IPS-NIHi7 (cell line): ENCODE measurements around the gene PSMC4.
A peak's percentile ranks its signal among the peaks of the same experiment; 100 is the strongest.
"Not testable (repeated sequence)": the region's sequence is repeated elsewhere in the genome, so short reads cannot be mapped to it uniquely, and the experiment has no call there.

Experiments
- DNase-seq: peaks from one replicate; pipeline ENCODE4 v3.0.0; 2012; ENCODE audit warnings: mixed read lengths; ENCODE audit errors: extremely low spot score

Gene PSMC4

GRCh38 chr19:39946532-39946931 is 24.4 kb upstream of the PSMC4 start:
- DNase-seq, result no peak

- no peak for DNase-seq
Observed at GRCh38 chr19:39949026-39949747, 21.8 kb upstream of the PSMC4 start.

DNA sequence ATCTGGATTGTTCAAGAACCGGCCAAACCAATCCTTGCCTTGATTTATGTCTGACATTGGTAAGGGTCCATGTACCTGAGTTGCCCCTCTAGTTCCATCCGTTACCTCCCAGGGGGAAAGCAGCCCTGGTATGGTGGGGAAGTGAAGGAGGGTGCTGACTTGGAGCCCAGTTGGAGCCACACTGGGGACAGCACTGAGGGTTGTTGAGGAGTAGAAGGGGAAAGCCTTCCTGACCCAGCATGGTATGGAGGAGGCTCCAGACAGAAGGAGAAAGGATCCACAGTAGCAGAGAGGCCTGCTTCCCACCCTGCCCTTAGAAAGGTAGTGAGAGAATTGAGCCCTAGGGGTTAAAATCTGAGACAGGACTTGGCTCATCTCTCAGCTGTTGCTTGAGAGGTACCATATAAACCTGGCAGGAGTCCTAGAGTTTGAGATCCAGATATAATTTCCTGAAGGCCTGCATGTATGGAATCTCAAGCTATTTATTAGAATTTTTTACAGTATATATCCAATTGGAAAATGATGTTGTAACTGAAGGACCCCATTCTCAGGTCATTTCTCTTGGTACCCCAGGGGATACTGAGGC is 19.8 kb upstream of the PSMC4 start:
- DNase-seq, result no peak

DNA sequence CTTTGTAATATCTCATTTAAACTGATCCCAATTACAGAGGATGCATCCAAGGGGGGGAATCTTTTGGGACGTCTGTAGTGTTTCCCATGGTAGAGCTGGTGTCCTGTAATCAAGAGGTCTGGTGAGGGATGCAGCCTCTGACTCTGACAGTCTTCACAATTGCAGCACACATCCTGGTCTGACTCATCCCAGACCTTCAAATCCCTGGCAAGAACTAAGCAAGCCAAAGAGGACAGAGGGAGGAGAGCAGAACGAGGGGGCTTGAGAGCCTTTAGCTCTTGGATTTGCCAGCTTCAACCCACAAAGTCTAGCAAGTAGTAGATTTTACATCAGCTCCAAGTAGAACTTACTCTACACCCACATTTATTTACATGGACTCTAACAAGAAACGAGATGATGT is 19.3 kb upstream of the PSMC4 start:
- no peak for DNase-seq

- DNase-seq, result no peak
Observed at GRCh38 chr19:39953915-39954314, 17.1 kb upstream of the PSMC4 start.

GRCh38 chr19:39957886-39958285 is 13.1 kb upstream of the PSMC4 start:
- DNase-seq, result not testable (repeated sequence)

DNA sequence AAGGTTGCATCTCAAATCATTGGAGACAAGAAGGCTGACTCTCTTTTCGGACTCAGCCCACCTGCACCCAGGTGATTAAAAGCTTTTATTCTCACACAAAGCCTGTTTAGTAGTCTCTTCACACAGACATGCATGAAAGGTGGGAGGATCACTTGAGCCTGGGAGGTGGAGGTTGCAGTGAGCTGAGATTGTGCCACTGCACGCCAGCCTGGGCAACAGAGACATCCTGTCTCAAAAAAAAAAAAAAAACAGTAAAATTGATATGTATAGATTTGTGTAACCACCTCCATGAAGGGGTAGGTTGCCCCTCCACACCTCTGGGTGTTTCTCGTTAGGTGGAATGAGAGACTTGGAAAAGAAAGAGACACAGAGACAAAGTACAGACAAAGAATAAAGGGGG is 12.0 kb upstream of the PSMC4 start:
- DNase-seq, result not testable (repeated sequence)

DNA sequence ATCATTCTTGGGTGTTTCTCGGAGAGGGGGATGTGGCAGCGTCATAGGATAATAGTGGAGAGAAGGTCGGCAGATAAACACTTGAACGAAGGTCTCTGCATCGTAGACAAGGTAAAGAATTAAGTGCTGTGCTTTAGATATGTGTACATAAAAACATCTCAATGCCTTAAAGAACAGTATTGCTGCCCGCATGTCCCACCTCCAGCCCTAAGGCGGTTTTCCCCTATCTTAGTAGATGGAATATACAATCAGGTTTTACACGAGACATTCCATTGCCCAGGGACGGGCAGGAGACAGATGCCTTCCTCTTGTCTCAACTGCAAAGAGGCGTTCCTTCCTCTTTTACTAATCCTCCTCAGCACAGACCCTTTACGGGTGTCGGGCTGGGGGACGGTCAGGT is 11.6 kb upstream of the PSMC4 start:
- not testable (repeated sequence) for DNase-seq

DNA sequence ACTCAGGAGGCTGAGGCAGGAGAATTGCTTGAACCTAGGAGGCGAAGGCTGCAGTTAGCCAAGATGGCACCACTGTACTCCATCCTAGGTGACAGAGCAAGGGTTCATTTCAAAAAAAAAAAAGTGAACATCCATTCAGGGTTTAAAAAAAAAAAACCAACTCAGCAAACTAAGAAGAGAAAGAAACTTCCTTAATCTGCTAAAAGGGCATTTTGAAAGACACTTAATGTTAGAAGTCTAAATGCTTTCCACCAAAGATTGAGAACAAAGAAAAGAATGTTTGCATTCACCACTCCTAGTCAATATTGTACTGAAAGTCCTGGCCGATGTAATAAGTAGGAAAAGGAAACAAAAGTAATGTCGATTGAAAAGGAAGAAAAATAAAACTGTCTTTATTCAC is 7.1 kb upstream of the PSMC4 start:
- DNase-seq, result no peak

DNA sequence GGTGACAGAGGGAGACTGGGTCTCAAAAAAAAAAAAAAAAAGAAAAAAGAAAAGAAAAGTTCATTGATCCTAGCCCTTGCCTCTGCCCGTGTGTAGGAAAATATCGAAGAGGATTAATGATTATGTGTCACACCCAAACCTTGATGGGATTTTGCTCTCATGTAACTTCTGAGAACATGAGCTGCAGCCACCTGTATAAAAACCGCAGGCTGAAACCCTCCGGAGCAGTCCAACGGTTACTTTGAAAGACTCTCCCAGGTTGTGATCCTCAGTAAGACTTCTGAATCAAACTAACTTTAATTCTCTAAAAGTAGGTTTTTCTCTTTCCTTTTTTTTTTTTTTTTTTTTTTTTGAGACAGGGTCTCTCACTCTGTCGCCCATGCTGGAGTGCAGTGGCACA is 4.3 kb upstream of the PSMC4 start:
- DNase-seq, result no peak

DNA sequence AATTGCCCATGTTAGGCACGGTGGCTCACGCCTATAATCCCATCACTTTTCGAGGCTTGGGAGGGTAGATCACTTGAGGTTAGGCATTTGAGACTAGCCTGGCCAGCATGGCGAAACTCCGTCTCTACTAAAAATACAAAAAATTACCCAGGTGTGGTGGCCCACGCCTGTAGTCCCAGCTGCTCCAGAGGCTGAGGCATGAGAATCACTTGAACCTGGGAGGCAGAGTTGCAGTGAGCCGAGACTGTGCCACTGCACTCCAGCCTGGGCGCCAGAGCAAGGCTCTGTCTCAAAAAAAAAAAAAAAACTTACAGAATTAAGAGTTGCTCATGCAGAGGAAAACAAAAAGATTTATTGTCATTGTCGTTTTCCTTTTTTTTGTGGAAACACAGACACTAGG is 3.4 kb upstream of the PSMC4 start:
- DNase-seq, result no peak

- no peak for DNase-seq
Observed at GRCh38 chr19:39968789-39969188, 2.2 kb upstream of the PSMC4 start.

DNA sequence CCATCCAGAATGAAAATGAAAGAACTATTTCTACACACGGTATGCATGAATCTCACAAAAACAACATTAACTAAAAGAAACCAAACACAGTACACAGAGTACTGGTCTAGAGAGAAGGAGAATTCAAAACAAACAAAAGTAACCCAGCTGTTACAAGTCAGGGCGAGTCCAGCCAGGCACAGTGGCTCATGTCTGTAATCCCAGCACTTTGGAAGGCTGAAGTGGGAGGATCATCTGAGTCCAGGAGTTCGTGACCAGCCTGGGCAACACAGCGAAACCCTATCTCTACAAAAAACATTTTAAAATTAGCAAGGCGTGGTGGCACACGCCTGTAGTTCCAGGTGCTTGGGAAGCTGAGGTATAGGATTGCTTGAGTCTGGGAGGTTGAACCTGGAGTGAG is 1.7 kb upstream of the PSMC4 start:
- no peak for DNase-seq

DNA sequence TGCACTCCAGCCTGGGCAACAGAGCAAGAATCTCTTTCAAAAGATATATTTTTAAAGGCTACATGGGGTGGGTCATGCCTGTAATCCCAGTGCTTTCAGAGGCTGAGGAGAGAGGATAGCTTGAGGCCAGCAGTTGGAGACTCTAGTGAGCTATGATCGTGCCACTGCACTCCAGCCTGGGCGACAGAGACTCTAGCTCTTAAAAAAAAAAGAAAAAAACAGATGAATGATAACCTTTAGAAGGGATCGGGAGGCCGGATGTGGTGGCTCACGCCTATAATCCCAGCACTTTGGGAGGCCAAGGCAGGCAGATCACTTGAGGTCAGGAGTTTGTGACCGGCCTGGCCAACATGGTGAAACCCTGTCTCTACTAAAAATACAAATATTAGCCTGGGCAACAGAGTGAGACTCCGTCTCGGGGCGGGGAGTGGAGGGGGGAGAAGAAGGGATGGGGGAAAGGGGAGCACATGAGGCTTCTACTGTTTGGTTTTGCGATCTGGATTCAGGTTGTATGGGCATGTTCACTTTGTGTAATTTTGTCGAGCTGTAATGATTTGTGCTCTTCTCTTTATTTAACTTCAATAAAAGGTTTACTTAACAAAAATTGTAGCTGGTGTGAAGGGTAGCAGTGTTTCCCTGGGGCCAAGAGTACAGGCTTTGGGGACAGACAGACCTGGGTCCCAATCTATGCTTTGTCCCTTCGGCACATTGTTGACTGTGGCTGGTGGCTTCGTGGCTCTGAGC is 1.1 kb upstream of the PSMC4 start:
- no peak for DNase-seq

DNA sequence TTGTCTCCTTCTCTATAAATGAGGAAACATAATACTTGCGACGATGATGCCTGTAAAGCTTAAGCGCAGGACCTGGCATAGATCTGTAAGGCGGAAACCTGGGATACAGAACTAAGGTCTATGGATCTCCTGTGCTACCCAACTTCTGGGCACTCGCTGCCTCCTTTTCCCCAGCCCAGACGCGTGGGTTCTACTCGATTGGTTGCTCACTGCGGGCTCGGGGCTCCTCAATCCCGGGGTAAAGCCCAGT is 615 bp upstream of the PSMC4 start:
- DNase-seq, result no peak

GRCh38 chr19:39971380-39972035 is 543 bp downstream of the PSMC4 start:
- peak; percentile 38 for DNase-seq

DNA sequence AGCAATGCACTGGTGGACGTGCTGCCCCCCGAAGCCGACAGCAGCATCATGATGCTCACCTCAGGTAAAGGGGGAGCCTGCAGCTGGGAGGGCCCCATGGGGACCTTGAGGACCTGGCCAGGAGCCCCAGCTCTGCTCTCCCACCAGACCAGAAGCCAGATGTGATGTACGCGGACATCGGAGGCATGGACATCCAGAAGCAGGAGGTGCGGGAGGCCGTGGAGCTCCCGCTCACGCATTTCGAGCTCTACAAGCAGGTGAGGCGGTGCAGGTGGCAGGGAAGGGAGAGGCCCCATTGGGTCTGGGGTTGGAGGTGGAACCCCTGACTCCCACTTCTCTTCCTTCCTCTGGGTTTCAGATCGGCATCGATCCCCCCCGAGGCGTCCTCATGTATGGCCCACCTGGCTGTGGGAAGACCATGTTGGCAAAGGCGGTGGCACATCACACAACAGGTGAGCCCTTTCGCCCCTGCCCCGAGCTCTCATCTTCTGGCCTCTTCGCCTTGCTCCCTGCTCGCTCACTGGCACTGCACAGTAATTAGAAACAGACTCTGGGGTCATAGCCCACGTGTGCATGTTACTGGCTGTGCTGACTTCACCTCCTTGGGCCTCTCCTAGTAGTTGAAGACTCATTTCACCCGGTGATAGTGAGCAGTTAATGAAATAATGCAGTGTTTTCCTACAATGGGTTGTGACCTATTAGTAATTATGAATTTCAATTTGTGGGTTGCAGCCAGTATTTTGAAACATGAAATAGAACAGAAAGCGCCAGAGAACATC is 3.6 kb downstream of the PSMC4 start:
- DNase-seq, result no peak

DNA sequence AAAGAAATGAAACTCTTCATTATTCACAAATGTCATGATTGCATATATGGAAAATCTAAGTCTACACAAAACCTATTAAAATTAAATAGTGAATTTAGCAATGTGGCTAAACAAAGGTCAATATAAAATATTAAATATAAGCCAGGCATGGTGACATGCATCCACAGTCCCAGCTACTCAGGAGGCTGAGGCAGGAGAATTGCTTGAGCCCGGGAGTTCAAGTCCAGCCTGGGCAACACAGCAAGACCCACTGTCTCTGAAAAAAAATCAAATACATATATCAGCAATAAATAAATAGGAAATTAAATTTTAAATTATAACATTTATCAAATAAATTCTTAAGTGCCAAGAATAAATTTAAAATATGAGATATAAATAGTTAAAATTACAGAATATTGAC is 11.9 kb downstream of the PSMC4 start:
- no peak for DNase-seq

DNA sequence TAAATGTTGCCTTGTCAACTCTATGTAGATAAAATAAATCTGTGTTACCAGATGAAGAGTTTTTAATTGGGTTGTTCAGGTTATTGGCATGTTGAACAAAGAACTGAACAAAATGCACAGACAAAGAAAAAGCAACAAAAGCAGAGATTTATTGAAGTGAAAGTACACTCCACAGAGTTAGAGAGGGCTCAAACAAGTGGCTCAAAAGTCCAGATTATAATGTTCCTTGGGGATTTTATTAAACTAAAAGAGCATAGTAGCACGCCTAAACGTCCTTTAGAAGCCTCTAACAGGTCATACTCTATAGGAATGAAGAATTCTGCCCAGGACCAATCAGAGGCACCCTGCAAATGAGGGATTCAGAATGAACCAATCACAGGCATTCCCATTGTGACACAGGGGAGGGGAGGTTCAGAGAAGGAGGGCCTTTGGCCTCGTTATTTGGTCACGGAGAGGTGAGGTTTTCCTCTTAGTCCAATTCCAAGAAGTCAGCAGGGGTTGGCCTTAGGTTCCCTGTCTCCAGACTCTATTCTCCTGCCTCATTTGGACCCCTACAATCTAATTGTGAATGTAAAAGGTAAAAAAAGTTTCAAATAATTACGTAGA is 12.8 kb downstream of the PSMC4 start:
- no peak for DNase-seq

GRCh38 chr19:39986643-39987042 is 15.7 kb downstream of the PSMC4 start:
- DNase-seq, result no peak

DNA sequence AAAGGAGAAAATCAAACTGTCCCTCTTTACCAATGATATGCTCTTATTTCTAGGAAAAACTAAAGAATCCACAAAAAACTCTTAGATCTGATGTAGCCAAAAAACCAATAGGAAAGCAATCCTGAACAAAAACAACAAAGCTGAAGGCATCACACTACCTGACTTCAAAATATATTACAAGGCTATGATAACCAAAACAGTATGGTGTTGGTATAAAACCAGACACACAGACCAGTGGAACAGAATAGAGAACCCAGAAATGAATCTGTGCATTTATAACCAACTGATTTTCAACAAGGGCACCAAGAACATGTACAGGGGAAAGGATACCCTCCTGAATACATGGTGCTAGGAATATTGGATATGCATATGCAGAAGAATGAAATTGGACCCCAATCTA is 16.2 kb downstream of the PSMC4 start:
- no peak for DNase-seq

GRCh38 chr19:39987596-39987995 is 16.6 kb downstream of the PSMC4 start:
- no peak for DNase-seq
